Right lobe of liver (tissue), 6 donors: Measurements from ENCODE around the gene PITX3. TPM values are rescaled to one million over a fixed set of nuclear protein-coding genes. Genes with fewer than 3 reads are reported as not detected.
A peak's percentile ranks its signal among the peaks of the same experiment; 100 is the strongest.

ENCODE experiments used
- ATAC-seq, 4 donors: fragments of 200-7000 bp; cut with Tn5 transposase; one replicate each; pipeline ENCODE4 v1.9.1; 2020; ENCODE audit warnings: mild to moderate bottlenecking in 4 of 4, moderate library complexity in 4 of 4
- DNase-seq, 3 donors: peaks; one replicate each; pipeline ENCODE4 v3.0.0-alpha.2; 2020
- H3K27ac ChIP-seq, 3 donors: fragments of 200-600 bp; one replicate each; pipeline ENCODE4 v1.8.0; 2022
- H3K27me3 ChIP-seq, 2 donors: fragments of 200-600 bp; one replicate each; pipeline ENCODE4 v1.8.0; 2022
- H3K36me3 ChIP-seq, 4 donors: fragments of 200-600 bp; sonication (generic) in 1 of 4; one replicate each; pipeline versions ENCODE4 v1.5.1 to v1.8.0; 2017 to 2022; ENCODE audit warnings: control low read depth in 1 of 4
- H3K4me1 ChIP-seq, 4 donors: fragments of 200-600 bp; sonication (generic) in 1 of 4; one replicate each; pipeline versions ENCODE4 v1.5.1 to v1.8.0; 2017 to 2022; ENCODE audit warnings: control low read depth in 1 of 4
- H3K4me3 ChIP-seq, 3 donors: fragments of 200-600 bp; one replicate each; pipeline ENCODE4 v1.8.0; 2022
- H3K9me3 ChIP-seq, 4 donors: fragments of 200-600 bp; sonication (generic) in 1 of 4; one replicate each; pipeline versions ENCODE4 v1.5.1 to v1.8.0; 2017 to 2022; ENCODE audit warnings: control low read depth in 1 of 4
- POLR2A ChIP-seq: fragments of 450-650 bp; IDR thresholded peaks from one replicate; pipeline ENCODE4 v1.6.1; 2017; ENCODE audit warnings: antibody characterized with exemption, mild to moderate bottlenecking
- WGBS: methylation state at CpG from one replicate; pipeline ENCODE4 v1.1.6; 2018; ENCODE audit warnings: low coverage, low lambda C conversion rate; ENCODE audit not compliant: insufficient coverage; ENCODE audit errors: missing lambda C conversion rate; 5-methylcytosine and 5-hydroxymethylcytosine counted together
- intact Hi-C, 2 donors: fragments of 100-400 bp; cut with DNase I; formaldehyde crosslinking; loops; one replicate each; pipeline versions ENCODE4 v1.11.2 to v1.14.1; 2022
- total RNA-seq, 6 experiments: library from RNA; depleted of rRNA in 2 of 6; stranded (reverse); fragments of >200 nt in 2 of 6; fragmentation: NEBNext Ultra II Directional in 3 of 6; extraction: Animal tissue kit (Norgen Biotek cat#: 25700) in 3 of 6; gene quantifications; one replicate each; pipeline versions ENCODE4 v1.1.0 to v1.2.4, GENCODE V29; 2016 to 2023
- TF ChIP-seq, protein P1 (sequence below), 4 donors: fragments of 200-600 bp in 3 of 4; fragments of 450-650 bp in 1 of 4; IDR thresholded peaks; one replicate each; pipeline versions ENCODE4 v1.5.1 to v1.8.0; 2016 to 2022; ENCODE audit warnings: antibody characterized with exemption in 4 of 4, mild to moderate bottlenecking in 2 of 4
- donor health status: DM: no; HTN: yes; CAD: no.
- donor health status: DM: no; HTN: no; CAD: no.
- donor health status: DM: no; HTN: no; CAD: no.
- donor health status: DM: no; HTN: yes; CAD: no.
- donor health status: DM: no; HTN: yes; CAD: no.

The PITX3 gene
- total RNA-seq, 6 experiments from 2014 or later: not detected

DNA sequence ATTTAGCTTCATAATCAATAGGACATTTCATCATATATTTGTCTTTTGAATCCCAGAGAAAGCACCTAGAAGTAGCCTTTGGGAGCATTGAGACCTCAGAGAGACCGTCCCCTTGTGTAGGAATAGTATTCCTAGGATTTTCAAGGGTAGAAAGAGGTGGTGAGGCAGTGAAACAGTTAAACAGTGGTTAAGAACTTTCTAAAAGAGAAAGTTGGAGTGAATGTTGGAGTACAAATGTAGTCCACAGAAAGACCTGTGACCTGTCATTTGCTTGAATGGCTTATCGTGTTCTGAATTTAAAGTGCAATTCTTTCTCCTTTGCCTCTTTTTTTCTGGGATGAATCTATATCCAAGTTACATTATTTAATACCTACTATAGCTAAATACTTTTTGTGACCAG lies 34.0 kb upstream of the PITX3 start:
- TF ChIP-seq, protein P1, sequence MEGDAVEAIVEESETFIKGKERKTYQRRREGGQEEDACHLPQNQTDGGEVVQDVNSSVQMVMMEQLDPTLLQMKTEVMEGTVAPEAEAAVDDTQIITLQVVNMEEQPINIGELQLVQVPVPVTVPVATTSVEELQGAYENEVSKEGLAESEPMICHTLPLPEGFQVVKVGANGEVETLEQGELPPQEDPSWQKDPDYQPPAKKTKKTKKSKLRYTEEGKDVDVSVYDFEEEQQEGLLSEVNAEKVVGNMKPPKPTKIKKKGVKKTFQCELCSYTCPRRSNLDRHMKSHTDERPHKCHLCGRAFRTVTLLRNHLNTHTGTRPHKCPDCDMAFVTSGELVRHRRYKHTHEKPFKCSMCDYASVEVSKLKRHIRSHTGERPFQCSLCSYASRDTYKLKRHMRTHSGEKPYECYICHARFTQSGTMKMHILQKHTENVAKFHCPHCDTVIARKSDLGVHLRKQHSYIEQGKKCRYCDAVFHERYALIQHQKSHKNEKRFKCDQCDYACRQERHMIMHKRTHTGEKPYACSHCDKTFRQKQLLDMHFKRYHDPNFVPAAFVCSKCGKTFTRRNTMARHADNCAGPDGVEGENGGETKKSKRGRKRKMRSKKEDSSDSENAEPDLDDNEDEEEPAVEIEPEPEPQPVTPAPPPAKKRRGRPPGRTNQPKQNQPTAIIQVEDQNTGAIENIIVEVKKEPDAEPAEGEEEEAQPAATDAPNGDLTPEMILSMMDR (IDR thresholded peaks at IDR 0.05): no peak
- TF ChIP-seq POLR2A: no peak
- 26% methylated on average over 2 of the region's 2 CpGs for WGBS
- H3K36me3 ChIP-seq: peaks cover 0 to 4% (median 0%) of the 10 kb centered on the region in 4 donors
- peaks cover 0 to 6% (median 3%) of the 10 kb centered on the region in 4 donors for H3K4me1 ChIP-seq
- peak overlapping the region in 1 of 3 donors; percentile 3 for H3K27ac ChIP-seq
- H3K4me3 ChIP-seq: no peak overlapping the region
- no peaks in the 10 kb centered on the region for H3K9me3 ChIP-seq
- DNase-seq: no peak
- no peaks in the 10 kb centered on the region for H3K27me3 ChIP-seq
- ATAC-seq: peak in 3 of 4 donors; percentile 34 to 68 (median 53)
- intact Hi-C loops: no loop called here

DNA sequence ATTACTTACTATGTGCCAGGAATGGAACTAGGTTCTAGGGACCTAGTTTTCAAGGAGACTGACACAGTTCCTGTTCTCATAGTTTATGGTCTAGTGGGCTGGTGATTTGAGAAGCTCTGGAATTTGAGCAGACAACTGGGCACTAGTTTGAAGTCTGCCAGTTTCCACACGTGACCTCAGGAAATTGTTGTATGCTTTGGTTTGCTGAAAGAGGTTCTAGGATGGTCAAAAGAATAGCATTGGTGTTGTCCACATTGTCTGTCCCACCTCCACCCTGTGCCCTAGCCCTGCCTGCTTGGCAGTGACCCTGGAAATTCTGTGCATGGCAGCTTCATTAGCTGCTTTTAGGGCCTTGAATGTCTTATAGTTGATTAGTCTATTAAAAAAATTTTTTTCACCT lies 32.8 kb upstream of the PITX3 start:
- DNase-seq (no peak), ATAC-seq (no peak)
- Histone ChIP-seq H3K36me3 (peaks cover 0 to 4% (median 0%) of the 10 kb centered on the region in 4 donors), H3K4me1 (peaks cover 0 to 6% (median 2%) of the 10 kb centered on the region in 4 donors), H3K4me3 (no peak overlapping the region), H3K27me3 (no peaks in the 10 kb centered on the region), H3K27ac (no peak overlapping the region), H3K9me3 (no peaks in the 10 kb centered on the region)
- TF ChIP-seq, protein P1 (IDR thresholded peaks at IDR 0.05): no peak
- TF ChIP-seq POLR2A: no peak
- WGBS: no CpG with 5 or more reads among the region's 1 CpG
- intact Hi-C loops: no loop called here

DNA sequence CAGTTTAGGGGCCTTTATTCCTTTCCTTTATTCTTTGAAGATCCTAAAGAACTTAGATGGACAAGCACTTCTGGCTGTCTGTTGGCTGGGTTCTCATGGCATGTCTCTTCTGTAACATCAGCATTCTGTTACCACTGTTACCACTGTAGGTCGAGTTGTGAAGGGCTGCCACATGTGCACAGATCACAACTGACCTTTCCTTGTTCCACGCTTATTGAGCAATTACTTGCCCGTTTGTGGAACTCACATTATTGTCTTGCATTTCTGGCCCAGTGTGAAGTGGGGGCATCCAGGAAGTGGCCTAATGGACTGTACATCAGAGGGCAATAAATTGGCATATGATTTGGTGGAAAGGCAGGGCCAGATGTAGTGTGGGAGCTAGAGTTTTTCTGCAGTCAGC lies 27.7 kb upstream of the PITX3 start:
- no peak overlapping the region for H3K27ac ChIP-seq
- peak; percentile 45 to 84 (median 61) for ATAC-seq

DNA sequence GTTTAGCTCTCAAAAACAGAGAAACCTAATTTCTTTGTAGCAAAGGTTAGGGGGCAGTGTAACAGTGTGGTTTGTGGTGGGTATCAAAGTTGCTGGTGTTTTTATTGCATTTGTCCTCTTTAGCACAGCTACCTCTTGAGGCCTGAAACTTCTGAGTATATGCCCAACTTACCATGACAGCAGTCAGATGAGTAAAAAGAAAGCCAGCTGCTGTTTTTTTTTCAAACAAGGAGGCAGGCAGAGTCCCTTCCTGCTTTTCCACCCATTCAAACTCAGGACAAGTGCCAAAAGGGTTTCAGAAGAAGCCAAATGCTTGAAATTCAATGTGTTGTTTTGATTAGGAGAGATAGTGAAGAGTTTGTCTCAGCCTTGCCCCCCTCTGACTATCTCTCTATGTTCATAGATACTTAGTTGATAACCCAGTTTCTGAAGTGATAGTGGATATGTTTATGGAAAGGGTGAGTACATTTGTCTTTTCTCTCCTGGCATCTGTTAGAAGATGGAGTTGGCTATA lies 27.1 kb upstream of the PITX3 start:
- intact Hi-C loops: no loop called here
- TF ChIP-seq POLR2A: no peak
- TF ChIP-seq, protein P1 (IDR thresholded peaks at IDR 0.05): no peak
- Histone ChIP-seq H3K9me3 (no peaks in the 10 kb centered on the region), H3K4me1 (no peaks in the 10 kb centered on the region), H3K4me3 (no peak overlapping the region), H3K36me3 (peaks cover 0 to 2% (median 0%) of the 10 kb centered on the region in 4 donors), H3K27ac (no peak overlapping the region), H3K27me3 (no peaks in the 10 kb centered on the region)
- ATAC-seq (no peak), DNase-seq (no peak)

More for the DNA sequence above, 27.7 kb upstream of the PITX3 start:
- intact Hi-C loops: no loop called here
- no peaks in the 10 kb centered on the region for H3K27me3 ChIP-seq
- H3K4me1 ChIP-seq: no peaks in the 10 kb centered on the region
- DNase-seq: no peak
- H3K36me3 ChIP-seq: no peaks in the 10 kb centered on the region
- WGBS: 10% methylated on average over 3 of the region's 3 CpGs
- TF ChIP-seq, protein P1 (IDR thresholded peaks at IDR 0.05): no peak
- TF ChIP-seq POLR2A: no peak
- H3K9me3 ChIP-seq: no peaks in the 10 kb centered on the region
- H3K4me3 ChIP-seq: no peak overlapping the region

DNA sequence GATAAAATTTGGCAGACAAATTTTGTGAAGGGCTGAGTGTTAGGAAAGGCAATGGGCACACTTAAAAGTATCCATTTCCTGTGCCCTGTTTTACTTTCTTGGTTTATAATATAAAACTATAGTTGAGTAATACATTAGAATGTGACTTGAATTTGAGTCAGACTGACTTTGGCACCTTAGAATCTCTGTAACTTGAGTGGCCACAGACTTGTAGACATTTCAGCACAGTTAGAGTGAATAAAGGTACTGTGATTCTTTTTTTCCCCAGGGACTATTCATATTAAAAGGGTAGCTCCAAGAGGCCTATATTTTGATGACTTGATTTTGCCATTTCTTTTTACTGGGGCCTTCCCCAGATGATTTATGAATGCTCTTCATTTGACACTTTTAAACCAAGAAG lies 26.4 kb upstream of the PITX3 start:
- DNase-seq (no peak), ATAC-seq (no peak)
- Histone ChIP-seq H3K4me3 (no peak overlapping the region), H3K9me3 (no peaks in the 10 kb centered on the region), H3K27me3 (no peaks in the 10 kb centered on the region), H3K27ac (no peak overlapping the region), H3K4me1 (peaks cover 0 to 6% (median under 1%) of the 10 kb centered on the region in 4 donors), H3K36me3 (peaks cover 0 to 7% (median under 1%) of the 10 kb centered on the region in 4 donors)
- TF ChIP-seq, protein P1 (IDR thresholded peaks at IDR 0.05): no peak
- no peak for TF ChIP-seq POLR2A
- intact Hi-C loops: no loop called here
